ENCODE data around the gene DNM3.

Gene DNM3

DNA sequence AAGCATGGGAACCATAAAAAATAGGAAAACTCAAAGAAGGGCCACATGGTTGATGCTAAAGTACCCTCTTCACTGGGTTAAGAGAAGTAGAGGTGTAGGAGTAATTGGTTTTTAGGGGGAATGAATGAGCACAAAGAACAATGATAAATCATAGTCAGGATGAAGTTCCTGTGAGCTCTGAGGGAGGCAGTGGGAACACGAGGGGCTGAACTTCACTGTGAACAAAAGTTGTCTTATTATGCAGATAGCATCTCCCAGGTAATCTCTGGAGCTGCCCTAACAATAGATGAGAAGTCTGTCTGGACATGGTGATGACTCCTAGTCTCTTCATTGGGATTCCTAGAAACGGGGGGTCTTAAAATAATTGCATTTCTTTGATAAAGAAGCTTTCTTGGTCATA lies 127.9 kb downstream of the DNM3 start:
- Mint-ChIP-seq H3K36me3 (no peaks in the 10 kb centered on the region), H3K4me1 (no peaks in the 10 kb centered on the region), H3K27me3 (peaks cover 10% of the 10 kb centered on the region), H3K27ac (no peak overlapping the region), H3K9me3 (no peaks in the 10 kb centered on the region), H3K4me3 (no peak overlapping the region)
- no peak for DNase-seq
- CTCF ChIA-PET, result interaction anchor here (0.7 kb wide), 2 partner anchors 168 to 324 kb away, joined by 3 to 4 read pairs; no protein-coding TSS in a partner anchor

DNA sequence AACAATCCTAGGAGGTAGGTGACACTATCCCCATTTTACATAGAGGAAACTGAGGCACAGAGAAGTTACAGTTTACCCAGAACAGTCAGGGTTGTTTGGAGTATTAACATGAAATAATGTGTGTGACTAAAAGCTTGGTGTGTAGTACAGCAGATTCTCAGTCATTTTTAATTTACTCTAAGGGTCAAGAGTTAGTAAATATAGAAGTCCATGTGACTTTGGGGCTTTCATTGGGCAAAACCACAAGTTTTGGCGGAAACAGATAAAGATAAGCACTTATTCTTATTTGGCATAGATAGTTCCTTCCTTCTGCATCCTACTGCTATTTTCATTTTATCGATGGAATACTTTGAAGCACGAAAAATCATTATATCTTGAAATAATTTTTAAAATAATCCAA lies 128.5 kb downstream of the DNM3 start:
- Mint-ChIP-seq H3K9me3 (no peaks in the 10 kb centered on the region), H3K36me3 (no peaks in the 10 kb centered on the region), H3K27ac (no peak overlapping the region), H3K4me1 (no peaks in the 10 kb centered on the region), H3K27me3 (peaks cover 10% of the 10 kb centered on the region), H3K4me3 (no peak overlapping the region)
- CTCF ChIA-PET, result interaction anchor here (0.7 to 1.5 kb wide), 3 partner anchors 16 to 169 kb away, joined by 3 to 6 read pairs (median 3); no protein-coding TSS in a partner anchor
- DNase-seq, result no peak

DNA sequence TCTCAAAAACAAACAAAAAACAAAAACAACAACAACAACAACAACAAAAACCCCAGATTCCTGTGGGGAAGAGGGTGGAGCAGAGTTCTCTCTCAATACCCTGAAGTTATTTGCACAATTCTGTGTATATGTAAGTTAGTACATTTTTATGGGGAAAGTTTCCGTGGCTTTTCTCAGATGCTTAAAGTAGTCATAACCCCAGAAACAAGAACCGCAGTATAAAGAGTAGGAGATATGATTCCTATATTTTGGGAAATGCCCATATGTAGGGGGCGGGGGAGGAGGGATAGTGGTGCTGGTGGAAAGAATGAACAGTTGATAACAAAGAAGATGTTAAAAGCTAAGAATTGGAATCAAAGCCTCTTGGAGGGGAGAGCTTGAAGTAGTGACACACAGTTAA lies 131.5 kb downstream of the DNM3 start:
- Mint-ChIP-seq H3K4me1 (no peaks in the 10 kb centered on the region), H3K27ac (no peak overlapping the region), H3K36me3 (no peaks in the 10 kb centered on the region), H3K27me3 (peaks cover 6% of the 10 kb centered on the region), H3K9me3 (no peaks in the 10 kb centered on the region), H3K4me3 (no peak overlapping the region)
- DNase-seq, result no peak
- CTCF ChIA-PET, result no interaction called here

DNA sequence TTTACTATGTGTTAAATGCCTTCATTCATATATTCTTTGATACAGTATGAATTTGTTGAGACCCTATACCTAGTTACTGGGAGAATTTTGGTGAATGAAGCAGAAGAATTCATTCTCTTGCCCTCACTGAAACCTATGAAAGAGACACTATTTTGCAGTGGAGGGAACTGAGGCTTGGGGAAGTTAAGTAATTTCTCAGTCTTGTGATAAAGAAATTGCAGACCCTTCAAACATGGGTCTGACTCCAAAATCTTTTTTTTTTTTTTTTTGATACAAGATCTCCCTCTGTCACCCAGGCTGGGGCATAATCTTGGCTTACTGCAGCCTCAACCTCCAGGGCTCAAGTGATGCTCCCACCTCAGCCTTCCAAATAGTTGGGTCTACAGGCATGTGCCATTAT lies 132.1 kb downstream of the DNM3 start:
- no peaks in the 10 kb centered on the region for H3K36me3 Mint-ChIP-seq
- H3K27me3 Mint-ChIP-seq, result peaks cover 6% of the 10 kb centered on the region
- DNase-seq, result no peak
- H3K9me3 Mint-ChIP-seq, result no peaks in the 10 kb centered on the region
- CTCF ChIA-PET, result no interaction called here
- no peak overlapping the region for H3K27ac Mint-ChIP-seq
- H3K4me1 Mint-ChIP-seq, result no peaks in the 10 kb centered on the region
- no peak overlapping the region for H3K4me3 Mint-ChIP-seq

DNA sequence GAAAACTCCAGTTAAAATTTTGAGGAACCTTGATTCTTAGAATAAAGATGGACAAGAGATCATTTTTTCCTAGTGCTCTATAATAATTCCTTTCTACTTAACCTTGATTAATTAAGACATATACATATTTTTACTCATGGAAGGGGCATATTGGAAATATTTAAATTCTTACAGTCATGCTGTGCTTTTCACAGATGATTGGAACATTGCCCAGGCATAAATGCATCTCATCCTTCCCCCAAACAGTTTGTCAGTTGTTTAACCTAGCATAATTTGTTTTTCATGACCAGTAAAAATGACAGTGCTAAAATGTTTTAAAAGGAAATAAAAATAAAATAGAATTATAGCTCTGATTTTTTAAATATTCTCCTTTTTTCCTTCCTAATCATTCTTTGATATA lies 140.0 kb downstream of the DNM3 start:
- H3K27me3 Mint-ChIP-seq, result no peaks in the 10 kb centered on the region
- CTCF ChIA-PET, result interaction anchor here (1.0 to 2.6 kb wide), 4 partner anchors 181 to 337 kb away, joined by 3 to 15 read pairs (median 6); no protein-coding TSS in a partner anchor

DNA sequence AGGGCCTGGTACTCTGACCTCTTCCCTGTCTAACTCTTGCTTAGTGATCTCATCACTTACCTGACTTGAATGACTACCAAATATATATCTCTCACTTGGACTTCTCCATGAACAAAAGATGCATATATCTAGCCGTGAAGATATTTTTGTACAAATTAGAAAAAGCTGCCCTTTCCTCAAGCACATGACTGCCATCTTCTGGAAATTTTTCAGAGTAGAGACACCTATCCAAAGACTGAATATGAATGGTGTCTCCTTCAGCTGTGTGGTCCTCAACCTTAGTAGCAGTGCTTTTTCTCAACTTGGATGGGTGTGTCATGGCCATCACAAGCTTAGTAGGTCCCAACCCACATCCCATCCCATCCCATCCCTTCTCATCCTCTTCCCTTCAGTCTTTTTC lies 142.3 kb downstream of the DNM3 start:
- no peak overlapping the region for H3K27ac Mint-ChIP-seq
- H3K9me3 Mint-ChIP-seq, result no peaks in the 10 kb centered on the region
- no peaks in the 10 kb centered on the region for H3K36me3 Mint-ChIP-seq
- DNase-seq, result no peak
- no peak overlapping the region for H3K4me3 Mint-ChIP-seq
- CTCF ChIA-PET, result interaction anchor here (0.8 to 9.3 kb wide), 11 partner anchors 18 to 446 kb away, joined by 3 to 183 read pairs (median 3); no protein-coding TSS in a partner anchor
- H3K4me1 Mint-ChIP-seq, result no peaks in the 10 kb centered on the region
- H3K27me3 Mint-ChIP-seq, result no peaks in the 10 kb centered on the region

More for the DNA sequence above, 140.0 kb downstream of the DNM3 start:
- no peak overlapping the region for H3K4me3 Mint-ChIP-seq
- H3K4me1 Mint-ChIP-seq, result no peaks in the 10 kb centered on the region
- no peaks in the 10 kb centered on the region for H3K9me3 Mint-ChIP-seq
- no peaks in the 10 kb centered on the region for H3K36me3 Mint-ChIP-seq
- H3K27ac Mint-ChIP-seq, result no peak overlapping the region
- DNase-seq, result no peak

DNA sequence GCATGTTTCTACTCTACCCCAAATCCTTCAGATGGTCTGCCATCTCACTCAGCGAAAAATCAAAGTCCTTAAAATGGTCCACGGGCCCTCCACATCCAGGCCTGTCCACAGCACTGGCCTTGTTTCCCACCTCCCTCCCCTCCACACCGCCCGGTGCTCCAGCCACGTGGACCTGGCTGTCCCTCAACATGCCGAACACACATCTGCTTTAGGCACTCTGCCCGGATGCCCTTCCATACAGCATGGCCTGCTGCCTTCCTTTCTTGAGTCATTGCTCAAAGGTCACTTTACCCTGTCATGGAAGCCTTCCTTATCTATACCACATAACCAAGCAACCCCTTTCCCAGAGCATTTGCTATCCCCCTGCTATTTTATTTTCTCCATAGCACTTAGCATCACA lies 143.0 kb downstream of the DNM3 start:
- H3K9me3 Mint-ChIP-seq, result no peaks in the 10 kb centered on the region
- no peak for DNase-seq
- CTCF ChIA-PET, result interaction anchor here (0.6 to 9.3 kb wide), 15 partner anchors 18 to 499 kb away, joined by 3 to 183 read pairs (median 5); no protein-coding TSS in a partner anchor
- H3K4me3 Mint-ChIP-seq, result no peak overlapping the region
- no peaks in the 10 kb centered on the region for H3K36me3 Mint-ChIP-seq
- H3K27me3 Mint-ChIP-seq, result no peaks in the 10 kb centered on the region
- H3K27ac Mint-ChIP-seq, result no peak overlapping the region
- H3K4me1 Mint-ChIP-seq, result no peaks in the 10 kb centered on the region

DNA sequence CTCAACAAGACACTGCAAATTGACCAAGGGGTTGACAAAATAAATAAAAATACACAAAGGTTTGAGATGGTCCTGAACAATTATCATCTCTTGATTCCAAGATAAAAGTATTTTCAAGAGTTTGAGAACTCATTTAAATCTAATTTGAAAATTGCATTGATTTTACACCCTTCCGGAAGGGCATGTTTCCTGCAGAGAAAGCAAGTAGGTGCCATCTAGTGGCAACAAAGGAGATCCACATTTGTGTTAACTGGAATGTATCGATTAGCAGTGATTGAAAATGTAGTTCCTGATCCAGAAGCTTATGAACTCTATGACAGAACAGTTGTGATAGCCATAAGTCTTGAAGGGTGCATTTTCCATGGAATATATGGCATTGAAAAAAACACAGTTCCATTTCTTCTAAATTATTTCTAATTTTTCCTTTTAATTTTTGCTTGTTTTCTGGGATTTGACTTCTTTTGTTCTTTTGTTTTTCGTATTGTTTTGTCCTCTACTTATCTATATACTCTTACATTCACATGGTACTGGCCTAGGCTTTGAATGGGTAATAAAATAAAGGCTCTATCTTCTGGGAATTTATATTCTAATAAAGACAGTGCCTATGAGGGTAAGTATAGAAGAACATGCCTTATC lies 143.7 kb downstream of the DNM3 start:
- no peaks in the 10 kb centered on the region for H3K36me3 Mint-ChIP-seq
- no peaks in the 10 kb centered on the region for H3K27me3 Mint-ChIP-seq
- no peak overlapping the region for H3K4me3 Mint-ChIP-seq
- H3K4me1 Mint-ChIP-seq, result no peaks in the 10 kb centered on the region
- no peak for DNase-seq
- H3K27ac Mint-ChIP-seq, result no peak overlapping the region
- CTCF ChIA-PET, result interaction anchor here (0.5 to 9.3 kb wide), 20 partner anchors 9 to 500 kb away, joined by 3 to 183 read pairs (median 5); no protein-coding TSS in a partner anchor
- no peaks in the 10 kb centered on the region for H3K9me3 Mint-ChIP-seq

DNA sequence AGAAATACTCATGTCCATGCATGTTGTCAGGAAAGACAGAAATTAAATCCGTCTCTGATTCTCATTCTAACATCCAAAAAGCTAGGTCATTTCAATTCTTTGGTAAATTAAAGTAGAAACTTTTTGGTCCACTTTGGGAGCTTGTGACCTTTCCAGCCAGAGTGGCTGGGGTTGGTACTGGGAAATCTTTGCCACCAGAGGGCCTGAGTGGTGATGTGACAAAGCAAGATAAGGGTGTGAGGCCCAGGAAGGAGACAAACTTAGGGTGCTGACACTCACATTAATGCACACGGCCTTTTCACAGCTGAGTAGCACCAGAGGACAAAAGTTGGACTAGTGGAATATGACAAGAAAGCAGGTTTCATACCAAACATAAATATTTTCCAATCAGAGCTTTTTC lies 144.3 kb downstream of the DNM3 start:
- no peaks in the 10 kb centered on the region for H3K9me3 Mint-ChIP-seq
- H3K4me1 Mint-ChIP-seq, result no peaks in the 10 kb centered on the region
- no peaks in the 10 kb centered on the region for H3K36me3 Mint-ChIP-seq
- no peak overlapping the region for H3K4me3 Mint-ChIP-seq
- no peaks in the 10 kb centered on the region for H3K27me3 Mint-ChIP-seq
- CTCF ChIA-PET, result interaction anchor here (0.5 to 9.3 kb wide), 23 partner anchors 9 to 526 kb away, joined by 3 to 183 read pairs (median 4); no protein-coding TSS in a partner anchor
- DNase-seq, result peak; percentile 21
- H3K27ac Mint-ChIP-seq, result no peak overlapping the region

DNA sequence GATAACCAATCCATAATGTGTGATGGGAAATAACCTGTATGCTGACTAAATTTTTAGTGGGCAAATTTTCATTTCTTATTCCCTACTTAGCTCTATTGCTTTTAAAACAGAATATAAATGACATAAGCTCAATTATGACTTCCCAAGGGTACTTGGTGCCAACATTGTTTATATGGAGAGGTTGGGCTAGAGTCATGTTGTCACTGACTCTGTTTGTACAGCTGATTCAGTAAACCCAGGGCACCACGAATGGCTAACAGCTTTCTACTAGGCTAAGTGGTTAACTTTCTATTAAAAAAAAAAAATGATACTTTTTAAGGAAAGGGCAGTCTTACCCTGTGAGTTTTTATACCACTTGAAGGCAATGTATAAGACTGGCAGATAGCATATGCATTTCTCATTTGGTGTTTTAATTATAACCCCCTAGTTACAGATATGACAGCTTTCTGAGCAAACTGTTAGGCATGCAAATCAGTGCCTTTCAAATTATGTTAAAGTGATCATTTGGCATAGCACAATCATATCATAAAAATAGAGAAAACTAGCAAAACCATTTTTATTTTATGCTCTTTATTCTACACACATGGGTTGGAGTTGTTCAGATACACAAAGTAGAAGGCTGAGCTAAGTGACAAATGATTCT lies 147.1 kb downstream of the DNM3 start:
- no peaks in the 10 kb centered on the region for H3K27me3 Mint-ChIP-seq
- H3K9me3 Mint-ChIP-seq, result no peaks in the 10 kb centered on the region
- no peak for DNase-seq
- CTCF ChIA-PET, result interaction anchor here (1.2 to 9.3 kb wide), 6 partner anchors 9 to 441 kb away, joined by 3 to 183 read pairs (median 14); no protein-coding TSS in a partner anchor
- H3K4me3 Mint-ChIP-seq, result no peak overlapping the region
- no peaks in the 10 kb centered on the region for H3K36me3 Mint-ChIP-seq
- H3K4me1 Mint-ChIP-seq, result no peaks in the 10 kb centered on the region
- no peak overlapping the region for H3K27ac Mint-ChIP-seq

DNA sequence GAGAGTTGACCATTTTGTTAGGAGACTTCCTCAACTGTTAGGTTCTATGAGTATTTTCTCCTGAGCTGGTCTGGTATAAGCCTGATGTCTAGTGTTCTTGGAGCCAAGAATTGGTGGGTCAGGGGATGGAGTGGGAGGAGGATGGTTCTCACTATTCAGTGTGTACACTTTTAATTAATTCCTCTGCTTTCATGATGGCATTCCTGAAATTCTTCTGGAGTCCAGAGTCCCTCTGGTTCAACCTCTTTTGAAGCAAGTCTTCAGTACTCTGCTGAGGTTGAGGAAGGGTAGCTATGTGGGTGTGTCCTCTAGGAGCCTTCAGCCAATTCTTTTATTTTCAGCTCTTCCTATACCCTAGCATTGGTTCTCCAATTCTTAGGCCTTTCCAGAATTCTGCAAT lies 149.1 kb downstream of the DNM3 start:
- no peaks in the 10 kb centered on the region for H3K4me1 Mint-ChIP-seq

DNA sequence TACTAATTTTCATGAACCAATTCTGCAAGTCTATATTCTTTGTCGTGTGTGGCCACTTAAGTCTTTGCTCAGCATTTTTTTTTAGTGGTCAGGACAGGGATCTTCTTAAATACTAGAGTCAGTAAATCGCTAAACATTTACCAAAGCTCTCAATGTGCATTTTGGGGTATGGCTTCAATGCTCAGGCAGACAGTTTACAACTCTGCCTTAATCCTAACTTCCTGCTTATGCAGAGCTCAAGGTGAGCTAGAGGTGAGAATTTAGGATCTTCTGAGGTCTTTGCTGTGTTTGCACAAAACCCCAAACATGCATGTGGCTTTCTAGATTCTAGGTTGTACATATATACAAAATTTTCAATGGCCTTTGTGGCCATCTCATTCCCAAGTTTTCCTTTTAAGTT lies 153.0 kb downstream of the DNM3 start:
- Mint-ChIP-seq H3K27me3 (no peaks in the 10 kb centered on the region), H3K36me3 (no peaks in the 10 kb centered on the region), H3K27ac (no peak overlapping the region), H3K9me3 (no peaks in the 10 kb centered on the region), H3K4me3 (no peak overlapping the region), H3K4me1 (no peaks in the 10 kb centered on the region)
- DNase-seq, result no peak
- CTCF ChIA-PET, result interaction anchor here (1.0 to 4.1 kb wide), 2 partner anchors 9 to 349 kb away, joined by 4 to 23 read pairs; no protein-coding TSS in a partner anchor

More for the DNA sequence above, 149.1 kb downstream of the DNM3 start:
- no peaks in the 10 kb centered on the region for H3K36me3 Mint-ChIP-seq
- H3K4me3 Mint-ChIP-seq, result no peak overlapping the region
- H3K9me3 Mint-ChIP-seq, result no peaks in the 10 kb centered on the region
- no peak for DNase-seq
- H3K27me3 Mint-ChIP-seq, result no peaks in the 10 kb centered on the region
- CTCF ChIA-PET, result interaction anchor here (1.2 to 9.3 kb wide), 2 partner anchors 14 to 189 kb away, joined by 3 to 183 read pairs; no protein-coding TSS in a partner anchor
- H3K27ac Mint-ChIP-seq, result no peak overlapping the region

DNA sequence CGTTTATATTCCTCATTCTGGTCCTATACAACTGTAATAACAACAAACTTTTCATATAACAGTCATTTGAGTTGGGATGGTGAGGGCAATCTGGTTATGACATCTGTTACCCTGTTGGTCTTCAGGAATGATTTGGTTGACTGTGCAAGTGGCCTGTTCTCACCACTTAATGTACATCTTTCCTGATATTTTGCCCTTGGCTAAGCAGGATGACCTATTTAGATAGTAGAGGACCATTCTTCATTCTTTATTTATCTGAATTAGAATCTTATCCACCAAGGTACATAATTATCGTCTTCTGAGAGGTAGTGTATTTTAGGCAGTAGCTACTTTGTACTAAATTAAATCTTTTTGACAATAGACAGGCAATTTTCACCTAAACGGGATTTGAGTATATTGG lies 154.3 kb downstream of the DNM3 start:
- H3K9me3 Mint-ChIP-seq, result no peaks in the 10 kb centered on the region
- no peak for DNase-seq
- CTCF ChIA-PET, result interaction anchor here (0.7 to 4.1 kb wide), 3 partner anchors 10 to 1474 kb away, joined by 3 to 23 read pairs (median 3); no protein-coding TSS in a partner anchor
- H3K27ac Mint-ChIP-seq, result no peak overlapping the region
- H3K36me3 Mint-ChIP-seq, result no peaks in the 10 kb centered on the region
- no peak overlapping the region for H3K4me3 Mint-ChIP-seq
- H3K27me3 Mint-ChIP-seq, result no peaks in the 10 kb centered on the region
- no peaks in the 10 kb centered on the region for H3K4me1 Mint-ChIP-seq

DNA sequence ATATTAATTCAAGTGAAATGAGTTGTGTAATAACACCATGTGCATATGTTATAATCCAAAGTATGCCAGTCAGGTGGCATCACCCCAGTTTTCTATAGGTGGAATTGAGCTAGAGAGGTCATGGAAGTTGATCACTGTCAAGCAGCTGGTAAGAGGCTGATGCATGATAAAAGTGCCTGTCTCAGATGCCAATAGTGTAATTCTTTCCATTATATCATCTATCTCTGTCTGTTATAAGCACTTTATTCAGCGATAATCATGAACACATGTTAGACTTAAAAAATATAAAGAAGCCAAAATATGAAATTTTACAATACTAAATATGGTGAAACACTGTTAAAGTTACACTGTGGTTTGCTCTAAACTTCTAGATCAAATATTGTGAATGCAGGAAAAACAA lies 156.6 kb downstream of the DNM3 start:
- H3K9me3 Mint-ChIP-seq, result no peaks in the 10 kb centered on the region
- CTCF ChIA-PET, result interaction anchor here (1.1 to 4.1 kb wide), 2 partner anchors 9 to 12 kb away, joined by 3 to 23 read pairs; no protein-coding TSS in a partner anchor
- H3K36me3 Mint-ChIP-seq, result no peaks in the 10 kb centered on the region
- no peak overlapping the region for H3K27ac Mint-ChIP-seq
- no peak for DNase-seq
- H3K4me1 Mint-ChIP-seq, result no peaks in the 10 kb centered on the region
- H3K27me3 Mint-ChIP-seq, result no peaks in the 10 kb centered on the region
- no peak overlapping the region for H3K4me3 Mint-ChIP-seq

All from activated naive CD4-positive, alpha-beta T cell treated with anti-CD3 and anti-CD28 coated beads, Interleukin-2, amount 10 ng/mL, durations not matched to agents 7 days and 5 days (primary cell).